Measurements from ENCODE around the gene LBR.

- TF ChIP-seq CTCF (IDR thresholded peaks at IDR 0.05; ENCODE audit: poor library complexity) = no peak
- no peak for TF ChIP-seq EZH2phosphoT487 (IDR thresholded peaks at IDR 0.05; ENCODE audit: low read depth, severe bottlenecking, unreplicated experiment)
Observed at GRCh38 chr1:225465793-225466517, 38.1 kb upstream of the LBR start.

Measured in hepatocyte (in vitro differentiated cells).